NCI-H2107 (cell line): Measurements from ENCODE around the gene SLC25A48.
"Not testable (repeated sequence)": the region's sequence is repeated elsewhere in the genome, so short reads cannot be mapped to it uniquely, and the experiment has no call there.

Experiments used
- DNase-seq: peaks from one replicate; lab custom pipeline; 2025; lab: John Stamatoyannopoulos, UW

Gene SLC25A48

DNA sequence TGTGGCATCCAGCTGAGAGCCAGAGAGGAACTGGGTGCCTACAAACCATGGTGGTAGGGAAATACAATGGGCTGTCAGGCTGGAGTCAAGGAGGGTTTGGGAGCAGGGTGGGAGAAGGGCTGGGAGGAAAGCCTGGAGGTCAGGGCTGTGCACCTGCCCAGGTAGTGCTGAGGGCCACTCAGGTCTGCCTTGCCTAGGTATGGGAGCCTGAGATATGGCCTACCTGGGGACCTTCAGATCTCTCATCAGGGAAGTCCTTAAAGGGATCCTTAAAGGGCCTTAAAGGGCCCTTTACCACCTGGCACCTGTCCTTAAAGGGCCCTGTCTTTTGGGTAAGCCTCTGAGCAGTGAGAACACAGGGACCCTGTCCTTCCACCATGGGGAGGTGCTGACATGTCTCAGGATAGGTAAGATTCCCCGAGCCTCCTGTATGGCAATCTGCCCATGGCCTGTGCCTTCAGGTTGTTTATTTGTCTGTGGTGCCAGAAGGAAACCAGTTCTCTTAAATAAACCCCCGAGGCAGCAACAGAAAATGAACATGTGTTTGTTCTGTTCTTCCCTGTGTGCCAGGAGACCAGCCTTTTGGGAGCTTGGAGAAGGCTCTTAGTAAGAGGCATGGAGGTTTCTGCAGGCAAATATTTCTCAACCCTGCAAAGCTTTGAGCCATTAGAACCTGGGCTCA lies 23.3 kb downstream of the SLC25A48 start:
- DNase-seq = no peak

DNA sequence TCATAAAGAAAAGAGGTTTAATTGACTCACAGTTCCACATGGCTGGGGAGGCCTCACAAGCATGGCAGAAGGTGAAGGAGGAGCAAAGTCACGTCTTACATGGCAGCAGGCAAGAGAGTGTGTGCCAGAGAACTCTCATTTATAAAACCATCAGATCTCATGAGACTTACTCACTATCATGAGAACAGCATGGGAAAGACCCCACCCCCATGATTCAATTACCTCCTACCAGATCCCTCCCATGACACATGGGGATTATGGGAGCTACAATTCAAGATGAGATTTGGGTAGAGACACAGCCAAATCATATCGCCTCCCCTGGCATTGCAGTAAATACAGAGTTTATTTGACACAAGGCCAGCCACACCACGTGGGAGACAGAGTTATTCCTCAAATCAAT lies 24.7 kb downstream of the SLC25A48 start:
- DNase-seq = not testable (repeated sequence)

DNA sequence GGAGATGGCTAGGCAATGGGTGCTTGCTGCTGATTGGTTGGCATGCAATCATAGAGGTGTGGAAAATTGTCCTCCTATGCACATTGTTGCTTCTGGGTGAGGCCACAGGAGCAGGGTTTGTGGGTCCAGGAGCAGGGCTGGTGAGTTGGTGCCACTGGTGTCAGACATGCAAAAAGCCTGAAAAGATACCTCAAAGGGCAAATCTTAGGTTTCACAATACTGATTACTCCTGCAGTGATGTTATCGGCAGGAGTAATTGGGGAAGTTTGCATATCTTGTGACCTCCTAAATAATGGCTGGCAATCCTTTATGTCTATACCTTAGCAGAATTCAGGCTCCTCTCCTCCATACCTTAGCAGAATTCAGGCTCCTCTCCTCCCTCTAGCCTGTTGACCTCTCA lies 25.2 kb downstream of the SLC25A48 start:
- DNase-seq = no peak

DNA sequence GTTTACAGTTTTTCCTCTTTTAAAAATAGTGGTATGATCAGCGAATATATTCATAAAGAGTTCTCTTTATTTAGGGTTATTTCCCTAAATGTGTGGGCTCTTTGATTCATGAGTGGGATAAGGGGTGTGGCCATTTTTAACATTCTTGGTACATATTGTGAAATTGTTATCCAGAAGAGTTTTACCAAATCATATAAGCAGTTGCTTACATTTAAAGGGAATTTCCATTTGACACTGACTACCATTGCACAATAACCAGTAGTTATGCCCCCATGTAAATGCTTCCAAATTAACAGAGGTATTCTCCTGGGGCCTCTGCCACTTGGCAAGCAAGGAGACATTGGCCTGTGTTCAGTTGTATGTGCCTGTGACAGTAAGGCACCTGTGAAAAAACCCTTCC lies 27.2 kb downstream of the SLC25A48 start:
- DNase-seq = no peak

DNA sequence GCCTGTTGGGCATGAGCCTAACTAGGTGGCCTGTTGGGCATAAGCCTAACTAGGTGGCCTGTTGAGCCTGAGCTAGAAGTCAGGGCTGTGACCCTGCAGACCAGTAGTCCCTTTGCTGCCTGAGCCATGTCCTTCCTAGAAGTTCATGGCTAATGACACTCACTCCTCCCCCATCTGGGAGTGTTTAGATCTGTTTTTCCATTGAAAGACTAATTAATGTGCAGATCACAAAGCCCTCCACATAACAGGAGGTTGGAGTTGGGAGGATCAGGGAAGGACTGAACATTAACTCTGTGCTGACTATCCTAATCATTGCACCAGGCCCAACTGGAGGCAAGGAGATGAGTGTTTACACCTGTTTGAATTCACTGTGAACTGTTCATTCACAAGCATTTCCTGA lies 27.6 kb downstream of the SLC25A48 start:
- no peak for DNase-seq

DNA sequence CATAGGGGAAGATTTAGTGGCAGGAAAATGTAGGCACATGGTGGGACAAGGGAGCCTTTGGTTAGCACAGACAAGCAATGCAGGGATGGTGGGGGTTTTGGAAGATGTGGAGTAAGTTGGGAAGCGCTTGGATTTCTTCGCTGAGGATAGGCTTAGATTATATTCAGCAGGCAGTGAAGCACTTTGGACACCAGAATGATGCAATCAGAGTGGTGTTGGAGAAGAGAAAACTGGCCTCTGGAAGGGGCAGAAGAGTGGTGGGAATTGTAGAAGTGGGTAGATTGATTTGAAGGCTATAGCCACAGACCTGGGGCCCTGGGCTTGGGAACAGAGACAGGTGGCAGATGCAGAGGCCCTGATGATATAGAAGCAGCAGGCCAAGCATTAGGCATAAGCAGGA lies 28.3 kb downstream of the SLC25A48 start:
- DNase-seq = no peak

DNA sequence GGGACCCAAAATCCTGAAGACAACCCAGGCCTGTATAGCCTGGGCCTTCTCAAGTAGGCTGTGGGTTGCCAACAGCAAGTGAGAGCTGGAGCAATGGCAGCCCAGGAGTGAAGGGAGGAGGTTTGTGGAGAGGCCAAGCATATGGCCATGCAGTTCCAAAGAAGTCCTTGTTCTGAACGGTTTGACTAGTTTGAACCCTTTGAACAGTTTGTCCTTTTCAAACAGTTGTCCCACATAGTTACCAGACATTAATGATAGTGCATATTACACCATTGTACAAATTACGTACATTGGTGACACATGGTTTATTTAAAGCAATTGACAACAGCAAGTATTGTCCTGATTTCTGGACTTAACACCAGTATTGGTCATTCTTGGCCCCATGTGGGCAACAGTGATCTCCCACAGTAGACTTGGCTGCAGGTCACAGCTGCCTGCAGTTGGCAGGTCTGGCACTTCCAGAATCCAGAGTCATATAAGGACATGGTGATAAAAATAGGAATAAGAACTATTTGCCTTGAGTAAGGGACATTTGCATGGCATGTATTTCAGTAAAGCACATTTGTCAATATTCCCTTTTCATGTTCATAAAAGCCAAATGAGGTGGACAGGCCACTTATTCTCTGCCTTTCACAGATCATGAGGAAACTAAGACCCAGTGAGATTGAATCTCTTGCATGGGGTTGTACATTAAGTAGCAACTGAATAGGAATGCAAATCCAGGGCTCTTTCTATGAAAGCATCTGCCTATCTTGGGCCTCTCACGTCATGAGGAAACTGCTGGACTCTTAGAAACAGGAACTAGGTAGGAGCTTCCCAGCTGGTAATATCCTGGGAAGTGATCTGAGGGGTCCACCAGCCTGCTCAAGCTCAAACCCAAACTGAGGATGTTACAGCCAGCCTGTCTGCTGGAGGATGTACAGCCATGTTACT lies 30.3 kb downstream of the SLC25A48 start:
- no peak for DNase-seq

DNA sequence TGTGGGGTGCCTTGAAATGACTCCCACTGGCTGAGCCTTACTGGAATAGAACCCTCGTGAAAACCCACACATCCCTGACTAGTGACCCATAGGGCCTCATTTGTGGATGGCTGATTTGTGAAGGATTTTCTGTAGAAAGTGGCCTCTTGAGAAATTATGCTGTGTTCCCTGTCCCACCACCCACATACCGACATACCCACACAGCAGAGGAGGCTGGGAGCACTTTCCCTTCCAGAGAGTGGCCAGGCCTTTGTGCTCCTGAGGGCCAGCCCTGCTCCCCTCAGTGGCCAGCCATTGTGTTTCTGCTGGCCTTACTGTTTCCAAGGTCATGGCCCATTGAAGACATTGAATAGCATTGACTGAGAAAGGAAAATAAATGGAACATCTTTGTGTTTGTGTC lies 31.6 kb downstream of the SLC25A48 start:
- no peak for DNase-seq

DNA sequence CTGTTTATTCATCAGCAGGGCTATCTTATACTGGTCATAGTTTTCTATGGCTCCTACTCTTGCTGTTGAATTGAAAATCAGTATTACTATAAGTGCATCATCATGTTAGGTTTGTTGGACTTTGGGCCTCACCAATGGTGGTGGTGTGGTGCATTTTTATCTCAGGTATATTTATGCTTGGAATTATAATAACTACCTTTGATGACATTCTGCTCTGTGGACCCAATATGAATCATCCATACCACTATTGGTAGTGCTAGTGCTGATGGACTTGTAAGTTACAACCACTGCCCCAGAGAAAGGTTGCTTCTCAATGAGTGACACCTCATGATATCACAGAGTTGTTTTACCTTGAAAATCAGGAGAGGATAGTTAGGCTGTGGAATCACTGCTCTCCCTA lies 33.1 kb downstream of the SLC25A48 start:
- no peak for DNase-seq

DNA sequence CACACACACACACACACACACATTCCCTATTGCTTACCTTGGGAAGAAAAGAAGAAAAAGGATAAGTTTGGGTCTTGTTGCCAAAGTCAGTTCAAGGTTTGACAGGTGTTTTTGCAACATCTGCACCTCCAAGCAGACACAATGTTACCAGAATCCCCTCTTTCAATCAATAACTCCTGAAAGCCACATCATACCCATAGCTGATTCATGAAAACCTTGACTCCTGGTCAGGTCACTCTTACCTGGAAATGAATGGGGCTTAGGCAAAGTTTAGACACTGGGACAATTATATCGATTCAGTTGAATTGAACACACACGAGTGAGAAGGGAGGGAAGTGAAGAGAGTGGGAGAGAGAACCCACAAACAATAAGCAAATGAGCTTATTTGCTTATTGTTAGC lies 34.2 kb downstream of the SLC25A48 start:
- no peak for DNase-seq

DNA sequence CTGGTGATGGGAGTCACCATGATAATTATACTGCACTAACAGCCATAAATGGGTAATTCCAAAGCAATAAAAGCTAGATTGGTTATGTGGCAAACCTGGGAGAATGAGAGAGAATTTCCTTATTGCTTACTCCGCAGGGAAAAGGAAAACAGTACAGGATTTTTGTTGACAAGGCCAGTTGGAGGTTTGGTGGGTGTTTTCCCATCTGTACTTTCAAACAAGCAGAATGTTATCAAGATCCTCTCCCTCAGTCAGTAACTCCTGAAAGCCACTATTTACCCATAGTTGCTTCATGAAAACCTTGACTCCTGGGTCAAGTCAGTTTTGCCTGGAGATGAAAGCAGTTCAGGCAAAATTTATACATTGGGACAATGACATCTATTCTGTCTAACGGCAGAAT lies 34.8 kb downstream of the SLC25A48 start:
- DNase-seq = no peak

DNA sequence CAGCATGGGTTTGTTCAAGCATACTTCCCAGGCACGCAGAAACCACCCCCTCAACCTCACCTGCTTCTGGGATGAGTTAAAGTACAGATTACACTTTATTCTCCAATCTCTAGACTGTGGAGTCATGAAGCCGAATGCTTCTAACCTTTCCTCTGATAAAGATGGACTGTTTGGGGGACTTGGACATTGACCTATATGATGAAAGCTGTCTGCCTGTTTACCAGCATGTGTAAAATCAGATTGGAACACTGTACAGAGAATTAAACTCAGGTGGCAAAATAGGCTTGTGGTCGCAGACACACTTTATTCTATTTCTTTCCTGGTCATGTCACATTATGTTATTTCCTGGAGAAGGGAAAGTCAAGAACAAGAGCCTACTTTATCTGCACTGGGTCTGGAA lies 35.5 kb downstream of the SLC25A48 start:
- no peak for DNase-seq

DNA sequence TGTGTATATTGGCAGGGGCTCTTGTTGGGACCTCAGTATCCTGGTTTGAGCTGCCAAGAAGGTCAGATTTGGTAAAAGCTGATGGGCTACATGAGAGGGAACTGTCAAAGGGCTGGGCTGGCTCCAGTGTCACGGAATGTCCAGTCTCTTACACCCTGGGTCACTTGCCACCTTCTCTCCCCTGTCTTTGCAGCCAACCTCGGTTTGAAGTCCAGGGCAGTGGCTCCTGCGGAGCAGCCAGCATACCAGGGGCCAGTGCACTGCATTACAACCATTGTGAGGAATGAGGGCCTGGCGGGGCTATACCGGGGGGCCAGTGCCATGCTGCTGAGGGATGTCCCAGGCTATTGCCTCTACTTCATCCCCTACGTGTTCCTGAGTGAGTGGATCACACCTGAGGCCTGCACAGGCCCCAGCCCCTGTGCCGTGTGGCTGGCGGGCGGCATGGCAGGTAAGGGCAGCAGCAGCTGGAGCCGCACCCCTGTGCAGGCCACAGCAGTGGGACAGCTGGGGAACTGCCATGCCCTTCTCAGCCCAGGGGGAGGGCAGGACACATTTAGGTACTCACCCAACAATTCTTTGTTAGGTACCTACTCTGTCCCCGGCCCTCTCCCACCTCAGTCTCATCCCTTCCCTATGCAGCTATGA lies 36.9 kb downstream of the SLC25A48 start:
- DNase-seq = no peak

DNA sequence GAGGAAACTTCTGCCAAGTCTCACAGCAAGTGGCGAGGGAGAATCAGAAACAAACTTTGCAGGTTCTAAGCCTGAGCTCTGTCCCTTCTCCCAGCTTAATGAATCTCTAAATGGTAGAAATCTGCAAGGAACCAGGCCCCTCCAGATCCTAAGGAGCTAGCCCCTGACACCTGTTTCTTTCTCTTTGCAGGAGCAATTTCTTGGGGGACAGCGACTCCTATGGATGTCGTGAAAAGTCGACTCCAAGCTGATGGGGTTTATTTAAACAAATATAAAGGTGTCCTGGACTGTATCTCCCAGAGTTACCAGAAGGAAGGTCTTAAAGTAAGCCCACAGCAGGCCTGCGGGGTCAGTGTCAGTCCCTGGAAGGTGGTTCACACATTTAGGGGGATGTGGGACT lies 39.4 kb downstream of the SLC25A48 start:
- no peak for DNase-seq

DNA sequence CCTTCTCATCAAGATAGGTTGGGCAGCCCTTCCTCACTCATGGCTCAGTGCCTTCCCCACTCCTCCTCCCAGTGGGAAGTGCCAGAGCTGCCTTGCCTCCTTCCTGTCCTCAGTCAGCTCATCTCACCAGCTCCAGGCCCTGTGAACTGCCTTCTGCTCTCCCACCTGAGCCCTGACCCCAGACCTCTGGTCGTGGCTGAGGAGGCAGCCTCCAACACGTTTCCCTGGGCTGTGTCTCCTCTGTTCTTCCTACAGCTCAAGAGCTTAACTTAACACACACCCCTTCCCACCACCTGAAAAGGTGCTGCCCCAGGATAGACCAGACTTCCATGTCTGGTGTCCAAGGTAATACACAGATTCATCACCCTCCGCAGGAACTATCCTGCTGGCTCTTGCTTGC lies 40.0 kb downstream of the SLC25A48 start:
- no peak for DNase-seq

DNA sequence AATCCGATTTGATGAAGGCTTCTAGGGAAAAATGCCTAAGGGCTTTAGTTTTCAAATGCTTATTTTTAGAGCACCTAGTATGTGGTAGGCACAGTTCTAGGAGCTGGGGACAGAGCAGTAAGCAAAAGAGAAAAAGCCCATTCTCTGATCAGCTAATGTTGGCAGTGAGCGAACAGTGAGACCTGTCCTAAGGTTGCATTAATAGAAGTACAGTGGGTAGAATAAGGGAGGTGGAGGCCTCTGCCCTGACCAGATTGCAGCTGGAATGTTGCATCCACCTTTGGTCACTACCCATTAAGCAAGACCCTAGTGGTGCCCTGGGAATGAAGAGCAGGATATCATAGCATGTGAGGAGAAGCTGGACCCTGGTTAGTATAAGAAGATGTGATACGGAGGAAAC lies 41.1 kb downstream of the SLC25A48 start:
- DNase-seq = no peak

DNA sequence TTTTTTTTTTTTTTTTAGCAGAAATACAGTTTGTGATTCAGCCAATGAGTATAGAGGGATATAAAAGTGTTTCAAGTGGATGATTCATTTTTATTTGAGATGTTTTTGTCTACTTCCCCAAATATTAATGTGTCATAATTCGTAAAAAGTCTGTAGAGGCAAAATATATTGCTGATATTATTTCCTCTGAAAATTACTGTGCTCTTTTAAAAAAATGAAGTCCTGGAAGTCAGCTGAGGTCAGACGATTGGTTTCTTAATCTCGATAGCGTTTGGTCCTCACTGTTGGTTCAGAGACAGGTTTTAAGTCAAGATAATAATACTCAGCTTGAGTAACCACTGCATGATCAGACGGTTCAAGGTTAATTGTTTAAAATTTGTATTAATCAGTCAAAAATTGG lies 41.7 kb downstream of the SLC25A48 start:
- DNase-seq = no peak

DNA sequence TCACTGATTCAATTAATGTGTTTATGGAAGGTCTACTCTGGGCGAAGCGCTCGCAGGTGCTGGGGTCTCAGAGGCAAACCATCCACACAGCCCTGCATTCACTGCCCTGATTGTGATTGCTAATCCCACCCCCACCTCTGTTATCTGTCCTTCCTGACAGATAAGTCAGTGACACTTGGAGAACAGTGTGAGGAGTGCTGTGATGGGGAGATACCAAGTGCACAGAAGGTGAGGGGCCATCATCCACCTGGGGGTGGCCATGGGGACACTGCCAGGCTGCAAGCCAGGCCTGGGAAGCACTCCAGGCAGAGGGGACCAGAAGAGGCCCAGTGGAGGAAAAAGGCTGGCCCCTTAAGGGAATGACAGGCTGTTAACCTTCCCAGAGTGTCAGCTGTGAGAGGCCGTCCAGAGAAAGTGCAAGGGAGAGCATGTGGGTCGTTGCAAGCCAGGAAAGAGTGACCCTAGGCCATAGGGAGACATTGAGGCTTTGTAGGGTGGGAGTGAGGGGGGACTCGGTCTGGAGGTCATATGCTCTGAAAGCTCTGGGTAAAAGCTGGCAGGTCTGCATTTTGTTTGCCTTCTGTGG lies 43.2 kb downstream of the SLC25A48 start:
- no peak for DNase-seq

DNA sequence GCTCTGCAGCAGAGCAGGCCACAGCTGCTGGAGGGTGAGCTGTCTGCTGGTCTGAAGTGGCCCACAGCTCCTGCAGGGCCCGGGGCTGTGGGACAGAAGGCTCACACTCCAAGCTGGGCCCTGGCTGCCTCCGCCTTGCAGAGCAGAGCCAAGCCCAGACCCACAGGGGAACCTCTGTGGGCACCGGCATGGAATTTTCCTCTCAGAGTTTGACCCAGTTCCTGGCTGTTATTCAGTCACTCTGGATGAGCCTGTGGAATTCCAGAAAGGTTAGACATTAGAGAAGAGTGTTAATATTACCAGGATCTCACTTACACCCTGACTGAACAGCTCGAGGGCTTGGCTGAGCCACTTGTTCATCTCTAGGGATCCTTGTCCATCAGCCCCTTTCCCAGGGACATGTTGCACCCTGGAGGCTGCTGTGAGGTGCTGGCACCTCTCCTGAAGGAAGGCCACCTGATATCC lies 43.7 kb downstream of the SLC25A48 start:
- DNase-seq = no peak

DNA sequence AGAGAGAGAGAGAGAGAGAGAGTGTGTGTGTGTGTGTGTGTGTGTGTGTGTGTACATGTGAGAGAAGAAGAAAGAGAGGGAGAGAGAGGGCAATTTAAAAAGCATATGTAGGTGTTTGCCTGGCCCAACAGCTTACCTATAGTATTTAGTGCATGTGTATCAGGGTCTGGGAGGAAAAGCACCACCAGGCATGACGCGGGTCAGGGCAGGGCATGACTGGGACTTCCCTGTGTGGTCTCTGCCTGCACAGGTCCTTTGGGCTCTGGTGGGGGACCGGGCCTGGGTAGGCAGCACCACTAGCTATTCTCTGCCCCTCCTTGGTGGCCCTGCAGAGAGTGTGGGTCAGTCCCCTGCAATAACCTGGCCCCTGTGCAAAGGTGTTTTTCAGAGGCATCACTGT lies 45.1 kb downstream of the SLC25A48 start:
- DNase-seq = no peak

DNA sequence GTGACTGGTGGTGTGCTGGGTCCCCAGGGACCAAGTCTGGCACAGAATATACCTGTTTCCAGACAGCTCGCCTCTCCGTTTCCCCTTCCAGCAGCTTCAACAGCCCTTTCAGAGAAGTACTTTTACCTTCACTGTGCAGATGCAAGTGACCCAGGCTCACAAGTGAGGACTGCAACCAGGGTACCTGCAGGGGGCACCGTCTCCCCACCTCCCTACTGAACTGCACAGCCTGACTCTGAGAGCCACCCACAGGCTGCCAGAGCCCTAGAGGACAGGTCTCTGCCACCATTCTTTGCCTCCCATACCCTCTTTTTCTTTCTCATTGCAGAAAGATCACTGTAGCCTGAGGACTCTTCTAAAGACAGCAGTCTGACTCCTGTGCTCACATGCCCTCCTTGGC lies 45.8 kb downstream of the SLC25A48 start:
- no peak for DNase-seq

DNA sequence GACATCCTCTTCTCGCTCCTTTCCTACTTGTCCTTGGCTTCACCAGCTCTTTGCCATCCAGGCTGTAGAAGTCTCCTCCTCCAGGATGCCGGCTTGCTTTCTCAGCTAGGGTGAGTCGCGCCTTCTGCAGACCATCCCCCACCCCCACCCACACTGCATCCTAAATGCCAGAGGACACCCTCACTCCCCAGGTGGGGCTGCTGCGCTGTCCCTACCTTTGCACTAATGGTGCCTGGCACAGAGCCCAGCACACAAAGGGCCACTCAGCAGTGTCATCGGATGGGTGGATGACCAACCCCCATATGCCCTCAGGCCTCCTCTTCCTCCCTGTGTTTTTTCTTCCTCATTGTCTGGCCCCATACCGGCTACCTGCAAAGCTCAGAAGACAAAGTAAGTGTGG lies 46.3 kb downstream of the SLC25A48 start:
- DNase-seq = no peak

DNA sequence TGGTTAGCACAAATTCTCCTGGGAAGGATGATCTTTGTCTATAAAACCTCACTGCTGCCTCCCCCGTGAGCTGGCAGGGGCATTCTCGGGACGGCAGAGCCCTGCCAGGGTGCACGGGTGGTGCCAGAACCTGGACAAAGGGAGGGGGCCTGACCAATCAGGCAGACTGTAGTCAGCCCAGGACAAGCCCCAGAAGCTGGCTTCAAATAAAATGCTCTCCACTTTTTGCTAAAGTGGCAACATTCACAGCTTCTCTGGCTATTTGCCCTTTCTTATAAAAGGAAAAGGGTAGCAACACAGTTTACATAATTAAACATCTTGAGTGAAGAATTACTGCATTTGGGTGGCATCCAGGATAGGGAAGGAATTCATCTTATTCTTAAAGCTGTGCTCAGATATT lies 46.8 kb downstream of the SLC25A48 start:
- DNase-seq = no peak
